IMR-90 (cell line): Measurements from ENCODE around the gene CHPT1. TPM values are rescaled to one million over a fixed set of nuclear protein-coding genes. Genes with fewer than 3 reads are reported as not detected.

ENCODE experiments used
- ATAC-seq: fragments of 200-7000 bp; cut with Tn5 transposase; 2 replicates; pipeline ENCODE4 v1.9.1; 2020; ENCODE audit warnings: low read depth, mild to moderate bottlenecking, moderate library complexity
- BruUV-seq: library from RNA; stranded (reverse); fragments of 400-500 nt; replicated peaks from 2 replicates; lab custom pipeline; 2021; lab: Mats Ljungman, UMichigan
- CTCF ChIA-PET: fragments of 300-600 bp; formaldehyde crosslinking; extraction: SDS; loops from one replicate; lab custom pipeline; 2021; ENCODE audit warnings: antibody characterized with exemption; lab: Yijun Ruan, JAX
- POLR2A ChIA-PET: fragments of 300-600 bp; sonication (Branson Sonifier 250); formaldehyde crosslinking; loops from one replicate; lab custom pipeline; 2022; ENCODE audit warnings: antibody characterized with exemption; ENCODE audit not compliant: unreplicated experiment; lab: Charles Lee
- DNase-seq: peaks from one replicate; pipeline ENCODE4 v3.0.0; 2013
- H2AFZ ChIP-seq: replicated peaks from 2 replicates; pipeline ENCODE3; 2013; ENCODE audit warnings: low read length, mild to moderate bottlenecking; ENCODE audit not compliant: poor library complexity
- H2AK5ac ChIP-seq: 2 replicates; pipeline ENCODE4 v1.6.1; 2013; ENCODE audit warnings: low read depth, low read length, inconsistent platforms
- H2AK9ac ChIP-seq: replicated peaks from 2 replicates; pipeline ENCODE3; 2013; ENCODE audit warnings: mild to moderate bottlenecking, low read depth, low read length, moderate library complexity; ENCODE audit not compliant: poor library complexity
- H2BK120ac ChIP-seq: 2 replicates; pipeline ENCODE4 v1.6.1; 2013; ENCODE audit warnings: low read depth, low read length, inconsistent platforms
- H2BK15ac ChIP-seq: 3 replicates; pipeline ENCODE4 v1.6.1; 2013; ENCODE audit warnings: low read depth, low read length, inconsistent platforms
- H2BK20ac ChIP-seq: 2 replicates; pipeline ENCODE4 v1.6.1; 2013; ENCODE audit warnings: low read depth, mild to moderate bottlenecking, inconsistent platforms, low read length, moderate library complexity
- H2BK5ac ChIP-seq: 2 replicates; pipeline ENCODE4 v1.6.1; 2013; ENCODE audit warnings: mild to moderate bottlenecking, low read depth, low read length, inconsistent platforms; ENCODE audit not compliant: poor library complexity, severe bottlenecking
- H3K14ac ChIP-seq: replicated peaks from 2 replicates; pipeline ENCODE4 v1.6.1; 2013; ENCODE audit warnings: low read depth, low read length, inconsistent platforms
- H3K18ac ChIP-seq: 2 replicates; pipeline ENCODE4 v1.6.1; 2013; ENCODE audit warnings: low read depth, low read length, control low read depth
- H3K23ac ChIP-seq: 2 replicates; pipeline ENCODE4 v1.6.1; 2013; ENCODE audit warnings: low read depth, low read length, inconsistent platforms
- H3K27ac ChIP-seq: 2 replicates; pipeline ENCODE4 v1.5.1; 2013; ENCODE audit warnings: mild to moderate bottlenecking, control low read depth, low read length; ENCODE audit not compliant: insufficient read depth
- H3K27me3 ChIP-seq: 2 replicates; pipeline ENCODE4 v1.6.1; 2013; ENCODE audit warnings: low read length; ENCODE audit not compliant: control insufficient read depth, insufficient read depth
- H3K36me3 ChIP-seq: 2 replicates; pipeline ENCODE4 v1.6.1; 2013; ENCODE audit warnings: low read length, mixed read lengths; ENCODE audit not compliant: control insufficient read depth, insufficient read depth
- H3K4ac ChIP-seq: 2 replicates; pipeline ENCODE4 v1.6.1; 2013; ENCODE audit warnings: low read depth, low read length, inconsistent platforms
- H3K4me1 ChIP-seq: 2 replicates; pipeline ENCODE4 v1.6.1; 2013; ENCODE audit warnings: low read length, mixed read lengths; ENCODE audit not compliant: control insufficient read depth, insufficient read depth
- H3K4me2 ChIP-seq: 2 replicates; pipeline ENCODE4 v1.6.1; 2013; ENCODE audit warnings: low read depth, mild to moderate bottlenecking, control low read depth, low read length, moderate library complexity
- H3K4me3 ChIP-seq: 2 replicates; pipeline ENCODE4 v1.5.1; 2013; ENCODE audit warnings: low read depth, mild to moderate bottlenecking, control low read depth, low read length, moderate library complexity; ENCODE audit not compliant: insufficient read depth
- H3K56ac ChIP-seq: 2 replicates; pipeline ENCODE4 v1.6.1; 2013; ENCODE audit warnings: low read length, inconsistent platforms; ENCODE audit not compliant: insufficient read depth; ENCODE audit errors: extremely low read depth
- H3K79me1 ChIP-seq, 2 experiments: 2 replicates each; pipeline ENCODE4 v1.6.1; 2013; ENCODE audit warnings: low read length in 2 of 2, inconsistent platforms in 1 of 2, low read depth in 1 of 2
- H3K9ac ChIP-seq: 2 replicates; pipeline ENCODE4 v1.6.1; 2013; ENCODE audit warnings: low read depth, low read length, control low read depth
- H3K9me1 ChIP-seq: 2 replicates; pipeline ENCODE4 v1.6.1; 2013; ENCODE audit warnings: low read length, inconsistent platforms; ENCODE audit not compliant: insufficient read depth
- H3K9me3 ChIP-seq: 2 replicates; pipeline ENCODE4 v1.6.1; 2013; ENCODE audit warnings: low read length; ENCODE audit not compliant: control insufficient read depth, insufficient read depth
- H4K20me1 ChIP-seq: 2 replicates; pipeline ENCODE4 v1.6.1; 2013; ENCODE audit warnings: low read length, inconsistent platforms; ENCODE audit not compliant: insufficient read depth
- H4K5ac ChIP-seq: 2 replicates; pipeline ENCODE4 v1.6.1; 2013; ENCODE audit warnings: mild to moderate bottlenecking, low read depth, low read length, control low read depth
- H4K8ac ChIP-seq, 2 experiments: 2 replicates each; pipeline ENCODE4 v1.6.1; 2013; ENCODE audit warnings: low read depth in 2 of 2, low read length in 2 of 2, control low read depth in 1 of 2, inconsistent platforms in 1 of 2
- H4K91ac ChIP-seq: 2 replicates; pipeline ENCODE4 v1.6.1; 2013; ENCODE audit warnings: low read depth, low read length, inconsistent platforms; ENCODE audit not compliant: insufficient read depth
- BHLHE40 ChIP-seq: fragments of 150-350 bp; IDR thresholded peaks from 2 replicates; pipeline ENCODE4 v1.6.1; 2016; ENCODE audit warnings: mild to moderate bottlenecking, low read depth, low read length
- CEBPB ChIP-seq: IDR thresholded peaks from 2 replicates; pipeline ENCODE4 v1.6.1; 2012; ENCODE audit warnings: low read depth, low read length, improper control_type of control experiment
- CHD1 ChIP-seq: IDR thresholded peaks from 2 replicates; pipeline ENCODE4 v1.6.1; 2012; ENCODE audit warnings: low read depth, low read length, improper control_type of control experiment
- FOS ChIP-seq: fragments of 150-350 bp; IDR thresholded peaks from 2 replicates; pipeline ENCODE4 v1.6.1; 2016; ENCODE audit warnings: low read depth, low read length
- MAFK ChIP-seq: IDR thresholded peaks from 2 replicates; pipeline ENCODE4 v1.6.1; 2012; ENCODE audit warnings: low read depth, low read length, improper control_type of control experiment
- MAZ ChIP-seq: IDR thresholded peaks from 2 replicates; pipeline ENCODE4 v1.6.1; 2012; ENCODE audit warnings: low read depth, mild to moderate bottlenecking, low read length, improper control_type of control experiment, moderate library complexity, borderline replicate concordance
- MXI1 ChIP-seq: IDR thresholded peaks from 2 replicates; pipeline ENCODE4 v1.6.1; 2012; ENCODE audit warnings: low read depth, mild to moderate bottlenecking, low read length, moderate library complexity, borderline replicate concordance
- NFE2L2 ChIP-seq: fragments of 150-350 bp; IDR thresholded peaks from 2 replicates; pipeline ENCODE4 v1.6.1; 2016; ENCODE audit warnings: low read depth, mild to moderate bottlenecking, low read length
- POLR2A ChIP-seq: IDR thresholded peaks from 2 replicates; pipeline ENCODE4 v1.6.1; 2012; ENCODE audit warnings: mild to moderate bottlenecking, low read depth, low read length
- RAD21 ChIP-seq: IDR thresholded peaks from 2 replicates; pipeline ENCODE4 v1.6.1; 2012; ENCODE audit warnings: low read length, improper control_type of control experiment
- RCOR1 ChIP-seq: IDR thresholded peaks from 2 replicates; pipeline ENCODE4 v1.6.1; 2012; ENCODE audit warnings: mild to moderate bottlenecking, low read length, improper control_type of control experiment; ENCODE audit not compliant: insufficient replicate concordance
- RFX5 ChIP-seq: IDR thresholded peaks from 2 replicates; pipeline ENCODE4 v1.8.0; 2012; ENCODE audit warnings: low read depth, mild to moderate bottlenecking, low read length, moderate library complexity
- SMC3 ChIP-seq: fragments of 150-350 bp; IDR thresholded peaks from 2 replicates; pipeline ENCODE4 v1.6.1; 2016; ENCODE audit warnings: low read depth, mild to moderate bottlenecking, antibody characterized with exemption, low read length, moderate library complexity
- WGBS, 2 experiments: methylation state at CpG; one replicate each; pipeline versions ENCODE4 v1.1.5 to v1.1.7; 2013; ENCODE audit warnings: missing lambda C conversion rate in 2 of 2; ENCODE audit not compliant: insufficient read length in 1 of 2; ENCODE audit errors: extremely low coverage in 2 of 2; 5-methylcytosine and 5-hydroxymethylcytosine counted together
- dilution Hi-C: fragments of 300-500 bp; cut with HindIII; formaldehyde crosslinking; loops from one replicate; pipeline ENCODE4 v1.14.3; 2018; ENCODE audit warnings: low sequenced_read_pairs; ENCODE audit not compliant: unreplicated experiment
- in situ Hi-C: fragments of 300-500 bp; cut with MboI; formaldehyde crosslinking; loops from 3 replicates; pipeline ENCODE4 v1.14.3; 2019; ENCODE audit warnings: low sequenced_read_pairs, inconsistent platforms, mixed read lengths
- intact Hi-C: fragments of 100-400 bp; cut with micrococcal nuclease; formaldehyde crosslinking; loops from 2 replicates; pipeline ENCODE4 v1.10.0; 2022
- polyA plus RNA-seq, 3 experiments: library from polyadenylated mRNA; depleted of rRNA; stranded (reverse); fragments of >200 nt; gene quantifications; 2 replicates each; pipeline ENCODE4 v1.2.3, GENCODE V29; 2012; ENCODE audit warnings: low replicate concordance in 1 of 3
- total RNA-seq: library from RNA; depleted of rRNA; stranded (reverse); fragments of >200 nt; gene quantifications from 2 replicates; pipeline ENCODE4 v1.2.3, GENCODE V29; 2012
- TF ChIP-seq, protein P1 (sequence below): conservative IDR thresholded peaks from 2 replicates; pipeline ENCODE4 v1.5.1; 2012; ENCODE audit warnings: mild to moderate bottlenecking, low read depth, low read length, improper control_type of control experiment
- TF ChIP-seq, protein P2 (sequence below): fragments of 150-350 bp; IDR thresholded peaks from 2 replicates; pipeline ENCODE4 v1.6.1; 2016; ENCODE audit warnings: low read depth, mild to moderate bottlenecking, low read length, moderate library complexity, borderline replicate concordance
- TF ChIP-seq, protein P3 (sequence below): fragments of 150-350 bp; IDR thresholded peaks from 2 replicates; pipeline ENCODE4 v1.6.1; 2017; ENCODE audit warnings: mild to moderate bottlenecking, antibody characterized with exemption, low read length, low read depth

CHPT1 gene
- total and polyA plus RNA-seq, 2 of the 4 experiments (the other 2 are of a cell fraction), result 8.1 to 11.7 TPM

DNA sequence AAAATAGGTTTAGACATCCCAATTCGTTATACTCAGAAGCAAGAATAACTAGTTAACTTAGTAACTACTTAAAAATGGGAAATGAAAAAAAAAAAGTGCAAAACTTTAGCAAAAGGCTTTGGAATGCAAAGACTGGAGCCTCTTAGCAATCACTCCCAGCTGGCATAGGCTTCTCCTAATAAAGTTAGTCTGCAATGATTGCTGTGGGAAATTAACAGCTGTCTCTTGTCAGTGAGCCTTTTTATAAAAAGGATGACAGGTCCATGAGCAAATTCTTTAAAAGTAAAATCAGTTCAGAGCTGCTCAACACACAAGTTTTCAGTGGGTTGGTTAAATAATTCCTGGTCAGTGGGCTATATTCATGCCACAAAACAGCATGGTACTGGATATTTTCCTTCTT lies 49.2 kb downstream of the CHPT1 start:
- Histone ChIP-seq H3K9me3 (no peaks in the 10 kb centered on the region), H3K27ac (no peak overlapping the region), H4K8ac (no peak overlapping the region), H3K9ac (no peak overlapping the region), H3K18ac (no peak overlapping the region), H2BK5ac (no peak overlapping the region), H3K23ac (no peak overlapping the region), H2BK20ac (no peak overlapping the region), H2BK15ac (no peak overlapping the region), H3K9me1 (no peaks in the 10 kb centered on the region; the same call in 1 of the 2 replicates), H3K79me1 (no peaks in the 10 kb centered on the region), H3K14ac (no peak overlapping the region), H3K56ac (no peak overlapping the region), H4K5ac (no peak overlapping the region), H2AFZ (no peak overlapping the region), H2BK120ac (no peak overlapping the region), H2AK5ac (no peak overlapping the region), H3K4me2 (no peak overlapping the region), H3K4me1 (no peaks in the 10 kb centered on the region), H4K20me1 (no peaks in the 10 kb centered on the region), H3K4me3 (no peak overlapping the region), H3K36me3 (peaks cover 28% of the 10 kb centered on the region), H2AK9ac (no peak overlapping the region), H3K4ac (no peak overlapping the region), H3K27me3 (no peaks in the 10 kb centered on the region), H4K91ac (no peak overlapping the region)
- ChIA-PET CTCF (interaction anchor here (1.4 kb wide), 1 partner anchor 25 kb away, joined by 3 read pairs; no protein-coding TSS in a partner anchor), POLR2A (no interaction called here)
- TF ChIP-seq MAFK (no peak), MAZ (no peak), POLR2A (no peak), RAD21 (no peak), BHLHE40 (no peak), CHD1 (no peak), NFE2L2 (no peak), MXI1 (no peak), SMC3 (no peak), RFX5 (no peak), FOS (no peak), CEBPB (no peak), RCOR1 (no peak)
- TF ChIP-seq, protein P1, sequence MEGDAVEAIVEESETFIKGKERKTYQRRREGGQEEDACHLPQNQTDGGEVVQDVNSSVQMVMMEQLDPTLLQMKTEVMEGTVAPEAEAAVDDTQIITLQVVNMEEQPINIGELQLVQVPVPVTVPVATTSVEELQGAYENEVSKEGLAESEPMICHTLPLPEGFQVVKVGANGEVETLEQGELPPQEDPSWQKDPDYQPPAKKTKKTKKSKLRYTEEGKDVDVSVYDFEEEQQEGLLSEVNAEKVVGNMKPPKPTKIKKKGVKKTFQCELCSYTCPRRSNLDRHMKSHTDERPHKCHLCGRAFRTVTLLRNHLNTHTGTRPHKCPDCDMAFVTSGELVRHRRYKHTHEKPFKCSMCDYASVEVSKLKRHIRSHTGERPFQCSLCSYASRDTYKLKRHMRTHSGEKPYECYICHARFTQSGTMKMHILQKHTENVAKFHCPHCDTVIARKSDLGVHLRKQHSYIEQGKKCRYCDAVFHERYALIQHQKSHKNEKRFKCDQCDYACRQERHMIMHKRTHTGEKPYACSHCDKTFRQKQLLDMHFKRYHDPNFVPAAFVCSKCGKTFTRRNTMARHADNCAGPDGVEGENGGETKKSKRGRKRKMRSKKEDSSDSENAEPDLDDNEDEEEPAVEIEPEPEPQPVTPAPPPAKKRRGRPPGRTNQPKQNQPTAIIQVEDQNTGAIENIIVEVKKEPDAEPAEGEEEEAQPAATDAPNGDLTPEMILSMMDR, result no peak
- TF ChIP-seq, protein P2, sequence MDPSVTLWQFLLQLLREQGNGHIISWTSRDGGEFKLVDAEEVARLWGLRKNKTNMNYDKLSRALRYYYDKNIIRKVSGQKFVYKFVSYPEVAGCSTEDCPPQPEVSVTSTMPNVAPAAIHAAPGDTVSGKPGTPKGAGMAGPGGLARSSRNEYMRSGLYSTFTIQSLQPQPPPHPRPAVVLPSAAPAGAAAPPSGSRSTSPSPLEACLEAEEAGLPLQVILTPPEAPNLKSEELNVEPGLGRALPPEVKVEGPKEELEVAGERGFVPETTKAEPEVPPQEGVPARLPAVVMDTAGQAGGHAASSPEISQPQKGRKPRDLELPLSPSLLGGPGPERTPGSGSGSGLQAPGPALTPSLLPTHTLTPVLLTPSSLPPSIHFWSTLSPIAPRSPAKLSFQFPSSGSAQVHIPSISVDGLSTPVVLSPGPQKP, result no peak
- TF ChIP-seq, protein P3, sequence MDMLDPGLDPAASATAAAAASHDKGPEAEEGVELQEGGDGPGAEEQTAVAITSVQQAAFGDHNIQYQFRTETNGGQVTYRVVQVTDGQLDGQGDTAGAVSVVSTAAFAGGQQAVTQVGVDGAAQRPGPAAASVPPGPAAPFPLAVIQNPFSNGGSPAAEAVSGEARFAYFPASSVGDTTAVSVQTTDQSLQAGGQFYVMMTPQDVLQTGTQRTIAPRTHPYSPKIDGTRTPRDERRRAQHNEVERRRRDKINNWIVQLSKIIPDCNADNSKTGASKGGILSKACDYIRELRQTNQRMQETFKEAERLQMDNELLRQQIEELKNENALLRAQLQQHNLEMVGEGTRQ, result no peak
- in situ Hi-C loops (no loop called here), dilution Hi-C loops (no loop called here), intact Hi-C loops (no loop called here)
- ATAC-seq, result no peak; the same call in 1 of the 2 replicates
- WGBS, 2 experiments, result no CpG with 5 or more reads among the region's 1 CpG
- BruUV-seq, result no TSS peak
- DNase-seq, result peak; percentile 5
